HG02642 (cell line): ENCODE measurements around the gene GID4.

Source experiments
- ATAC-seq: cut with Tn5 transposase; IDR thresholded peaks from one replicate; pipeline ENCODE4 v1.9.1; 2021; ENCODE audit warnings: mild to moderate bottlenecking; ENCODE audit not compliant: unreplicated experiment, poor library complexity

GID4 gene

GRCh38 chr17:18093616-18094408 is 54.6 kb downstream of the GID4 start:
- no peak for ATAC-seq

GRCh38 chr17:18094409-18094807 is 55.2 kb downstream of the GID4 start:
- no peak for ATAC-seq

GRCh38 chr17:18099516-18099915 is 60.3 kb downstream of the GID4 start:
- no peak for ATAC-seq

GRCh38 chr17:18100616-18101015 is 61.4 kb downstream of the GID4 start:
- ATAC-seq = no peak

- ATAC-seq = no peak
Measured at GRCh38 chr17:18101828-18102227, 62.6 kb downstream of the GID4 start.

GRCh38 chr17:18102640-18103039 is 63.4 kb downstream of the GID4 start:
- no peak for ATAC-seq

GRCh38 chr17:18105027-18105426 is 65.8 kb downstream of the GID4 start:
- ATAC-seq = no peak

- no peak for ATAC-seq
Measured at GRCh38 chr17:18105595-18105994, 66.4 kb downstream of the GID4 start.

- no peak for ATAC-seq
Measured at GRCh38 chr17:18106211-18106610, 67.0 kb downstream of the GID4 start.

GRCh38 chr17:18107061-18107790 is 68.0 kb downstream of the GID4 start:
- no peak for ATAC-seq

GRCh38 chr17:18107971-18108370 is 68.8 kb downstream of the GID4 start:
- ATAC-seq = no peak

- no peak for ATAC-seq
Measured at GRCh38 chr17:18108401-18109312, 69.4 kb downstream of the GID4 start, which contains the start of gene MYO15A. TSS of gene MYO15A (plus strand) at chr17:18108756. CDS start at chr17:18118801, 10,045 bp downstream.

GRCh38 chr17:18109935-18110485 is 70.8 kb downstream of the GID4 start:
- no peak for ATAC-seq

- ATAC-seq = no peak
Measured at GRCh38 chr17:18110636-18111145, 71.5 kb downstream of the GID4 start.

GRCh38 chr17:18111330-18111971 is 72.2 kb downstream of the GID4 start:
- no peak for ATAC-seq

- no peak for ATAC-seq
Measured at GRCh38 chr17:18115517-18115916, 76.3 kb downstream of the GID4 start.

- no peak for ATAC-seq
Measured at GRCh38 chr17:18116078-18116477, 76.9 kb downstream of the GID4 start.

GRCh38 chr17:18117533-18117932 is 78.3 kb downstream of the GID4 start:
- ATAC-seq = no peak
